ENCODE data around the gene FNIP1.

- TF ChIP-seq CTCF (IDR thresholded peaks at IDR 0.05; ENCODE audit: borderline replicate concordance, extremely low read depth, low read length, poor library complexity, severe bottlenecking) (no peak), EZH2 (IDR thresholded peaks at IDR 0.05; ENCODE audit: borderline replicate concordance, low read depth, low read length, severe bottlenecking) (no peak)
Measured at GRCh38 chr5:131760793-131761192, 36.0 kb downstream of the FNIP1 start.

Measured in DND-41 (cell line).